Cardiac fibroblast (primary cell): ENCODE data around the gene EEFSEC.

Source experiments
- DNase-seq, 2 donors: peaks; one replicate each; pipeline versions ENCODE4 v3.0.0 to v3.0.0-alpha.2; 2010; ENCODE audit warnings: low read depth in 2 of 2
- H3K4me3 ChIP-seq, 2 donors: replicated peaks in 1 of 2; 1 replicate in 1 of 2; 2 replicates in 1 of 2; pipeline ENCODE4 v1.5.1; 2011; ENCODE audit warnings: low read depth in 2 of 2, low read length in 2 of 2, mild to moderate bottlenecking in 2 of 2, moderate library complexity in 1 of 2
- CTCF ChIP-seq: IDR thresholded peaks from one replicate; pipeline ENCODE4 v1.5.1; 2011; ENCODE audit warnings: low read depth, mild to moderate bottlenecking, low read length, inconsistent platforms

The EEFSEC gene

GRCh38 chr3:128278130-128278529, 124.8 kb downstream of the EEFSEC start:
- H3K4me3 ChIP-seq: no peak overlapping the region
- no peak for TF ChIP-seq CTCF
- no peak for DNase-seq

- no peak overlapping the region for H3K4me3 ChIP-seq
- peak; percentile 68 to 94 for DNase-seq
- no peak for TF ChIP-seq CTCF
Observed at GRCh38 chr3:128278761-128279600, 125.7 kb downstream of the EEFSEC start.

GRCh38 chr3:128279601-128279880, 126.3 kb downstream of the EEFSEC start:
- TF ChIP-seq CTCF: no peak
- H3K4me3 ChIP-seq: no peak overlapping the region
- no peak for DNase-seq

GRCh38 chr3:128280481-128281052, 127.3 kb downstream of the EEFSEC start:
- no peak for DNase-seq
- no peak for TF ChIP-seq CTCF

GRCh38 chr3:128281056-128281455, 127.8 kb downstream of the EEFSEC start:
- no peak for DNase-seq
- no peak for TF ChIP-seq CTCF
- no peak overlapping the region for H3K4me3 ChIP-seq

More at GRCh38 chr3:128280481-128281052, 127.3 kb downstream of the EEFSEC start:
- no peak overlapping the region for H3K4me3 ChIP-seq

GRCh38 chr3:128281461-128282367, 128.4 kb downstream of the EEFSEC start:
- TF ChIP-seq CTCF: no peak
- H3K4me3 ChIP-seq: no peak overlapping the region
- no peak for DNase-seq
